CD4-positive, alpha-beta T cell treated with Interleukin-4 for 4 hours (primary cell): Measurements from ENCODE around the gene EVI2A.
"Not testable (repeated sequence)": the region's sequence is repeated elsewhere in the genome, so short reads cannot be mapped to it uniquely, and the experiment has no call there.

Experiments
- DNase-seq: peaks from one replicate; pipeline ENCODE4 v3.0.0-alpha.2; 2020

EVI2A gene, protein sequence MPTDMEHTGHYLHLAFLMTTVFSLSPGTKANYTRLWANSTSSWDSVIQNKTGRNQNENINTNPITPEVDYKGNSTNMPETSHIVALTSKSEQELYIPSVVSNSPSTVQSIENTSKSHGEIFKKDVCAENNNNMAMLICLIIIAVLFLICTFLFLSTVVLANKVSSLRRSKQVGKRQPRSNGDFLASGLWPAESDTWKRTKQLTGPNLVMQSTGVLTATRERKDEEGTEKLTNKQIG

GRCh38 chr17:31321481-31321880, at the start of gene EVI2A:
Gene EVI2A (minus strand): TSS chr17:31321622. CDS start chr17:31319013, 2,609 bp downstream.
- peak; percentile 93 for DNase-seq

- DNase-seq = no peak
These were observed 47.8 kb upstream of the EVI2A start for GRCh38 chr17:31369266-31369665.

DNA sequence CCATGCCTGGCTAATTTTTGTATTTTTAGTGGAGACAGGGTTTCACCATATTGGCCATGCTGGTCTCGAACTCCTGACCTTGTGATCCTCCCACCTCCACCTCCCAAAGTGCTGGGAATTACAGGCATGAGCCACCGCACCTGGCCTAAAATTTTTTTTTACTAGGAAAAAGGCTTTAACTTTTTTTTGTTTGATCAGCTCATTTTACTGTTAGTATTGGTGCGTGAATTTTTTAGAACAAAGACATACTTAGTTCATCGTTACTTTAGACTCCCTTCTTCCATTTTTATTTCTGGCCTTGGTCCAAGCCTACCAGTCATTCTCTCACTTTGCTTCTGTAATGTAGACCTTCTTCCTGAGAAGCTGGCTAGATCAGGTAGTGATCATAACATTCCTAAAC, 44.7 kb upstream of the EVI2A start:
- no peak for DNase-seq

- DNase-seq = no peak
These were observed 42.6 kb upstream of the EVI2A start for GRCh38 chr17:31364012-31364411.

- no peak for DNase-seq
These were observed 36.5 kb upstream of the EVI2A start for GRCh38 chr17:31357839-31358394.

GRCh38 chr17:31357091-31357490, 35.7 kb upstream of the EVI2A start:
- no peak for DNase-seq

- DNase-seq = no peak
These were observed 34.5 kb upstream of the EVI2A start for GRCh38 chr17:31355935-31356334.

DNA sequence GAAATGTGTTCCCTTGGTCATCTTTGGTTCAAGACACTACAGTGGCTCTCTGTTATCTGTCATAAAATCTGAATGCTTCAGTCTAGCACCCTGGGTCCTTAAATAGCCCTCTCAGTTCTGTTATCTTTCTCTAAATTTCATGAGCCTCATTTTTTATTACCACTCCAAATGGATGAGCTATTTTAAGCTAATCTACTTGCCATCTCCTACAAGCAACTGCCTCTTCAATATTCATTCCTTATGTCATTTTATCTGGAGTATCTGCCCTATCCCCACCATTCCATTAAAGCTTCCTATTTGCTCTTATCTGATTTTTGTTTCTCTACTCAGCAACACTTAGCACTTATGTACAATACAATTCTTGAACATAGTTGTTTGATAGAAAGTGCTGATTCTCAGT, 28.0 kb upstream of the EVI2A start:
- DNase-seq = no peak

GRCh38 chr17:31345191-31345747, 23.8 kb upstream of the EVI2A start:
- not testable (repeated sequence) for DNase-seq

DNA sequence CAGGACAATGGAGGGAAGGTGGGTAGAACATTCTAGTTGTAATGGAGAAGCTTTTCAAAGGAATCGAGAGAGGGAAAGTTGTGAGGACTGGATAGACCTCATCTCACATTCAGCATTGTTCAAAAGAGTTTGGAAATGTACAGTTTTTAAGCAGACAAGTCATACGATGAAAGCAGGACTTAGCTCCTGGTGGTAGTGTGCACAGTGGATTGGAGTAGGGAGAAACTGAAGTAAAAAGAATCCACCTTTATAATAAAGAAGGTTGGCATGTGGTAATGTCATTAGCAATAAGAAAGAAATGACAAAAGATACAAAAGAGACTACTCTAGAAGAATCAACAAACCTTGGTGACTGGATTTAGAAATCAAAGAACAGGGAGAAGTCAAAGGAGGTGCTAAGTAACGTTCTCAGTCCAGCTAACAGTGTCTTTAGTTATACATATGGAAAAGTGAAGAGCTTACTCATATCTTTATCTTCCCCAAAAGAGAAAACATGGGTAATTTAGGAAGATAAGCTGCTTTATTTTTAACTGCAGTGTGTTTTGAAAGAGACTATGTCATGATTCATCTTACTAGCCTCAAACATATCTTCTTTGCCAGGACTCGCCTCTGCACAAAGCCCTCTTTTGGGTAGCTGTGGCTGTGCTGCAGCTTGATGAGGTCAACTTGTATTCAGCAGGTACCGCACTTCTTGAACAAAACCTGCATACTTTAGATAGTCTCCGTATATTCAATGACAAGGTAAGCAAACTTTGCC, 18.7 kb upstream of the EVI2A start:
- no peak for DNase-seq

DNA sequence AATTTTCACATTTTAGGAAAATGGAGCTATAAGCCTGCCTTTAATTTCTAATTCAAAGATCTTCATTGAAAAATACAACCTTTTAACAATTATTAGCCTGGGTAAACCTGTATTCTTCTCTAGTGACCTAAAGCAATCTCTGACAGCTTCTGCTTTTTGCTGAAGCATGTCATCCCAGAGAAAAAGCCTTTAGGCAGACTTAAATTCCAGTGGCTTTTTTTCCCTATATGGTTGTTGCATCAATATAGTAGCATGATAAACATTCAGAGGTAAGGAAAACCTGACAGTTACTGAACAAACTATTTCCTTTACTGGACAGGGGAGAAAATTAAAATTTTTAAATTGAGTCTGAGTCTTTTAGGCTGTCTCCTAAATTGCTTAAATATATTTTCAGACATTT, 7.8 kb upstream of the EVI2A start:
- DNase-seq = no peak

DNA sequence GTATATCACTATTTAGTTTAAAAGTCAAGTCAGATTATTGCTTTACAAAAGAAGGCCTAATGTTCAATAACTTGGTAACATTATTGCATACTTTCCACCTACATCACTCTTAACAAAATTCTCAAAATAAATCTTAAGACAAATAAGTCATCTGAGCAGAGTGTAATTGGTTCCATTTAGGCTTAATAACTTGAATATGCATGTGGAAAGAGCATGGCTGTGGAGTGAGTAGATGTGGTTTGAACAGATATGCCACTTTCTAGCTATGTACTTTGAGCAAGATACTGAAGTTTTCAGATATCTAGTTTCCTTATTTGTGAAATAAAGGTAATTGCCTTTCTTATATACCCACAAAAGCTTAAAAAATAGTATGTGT, 6.7 kb upstream of the EVI2A start:
- DNase-seq = no peak

DNA sequence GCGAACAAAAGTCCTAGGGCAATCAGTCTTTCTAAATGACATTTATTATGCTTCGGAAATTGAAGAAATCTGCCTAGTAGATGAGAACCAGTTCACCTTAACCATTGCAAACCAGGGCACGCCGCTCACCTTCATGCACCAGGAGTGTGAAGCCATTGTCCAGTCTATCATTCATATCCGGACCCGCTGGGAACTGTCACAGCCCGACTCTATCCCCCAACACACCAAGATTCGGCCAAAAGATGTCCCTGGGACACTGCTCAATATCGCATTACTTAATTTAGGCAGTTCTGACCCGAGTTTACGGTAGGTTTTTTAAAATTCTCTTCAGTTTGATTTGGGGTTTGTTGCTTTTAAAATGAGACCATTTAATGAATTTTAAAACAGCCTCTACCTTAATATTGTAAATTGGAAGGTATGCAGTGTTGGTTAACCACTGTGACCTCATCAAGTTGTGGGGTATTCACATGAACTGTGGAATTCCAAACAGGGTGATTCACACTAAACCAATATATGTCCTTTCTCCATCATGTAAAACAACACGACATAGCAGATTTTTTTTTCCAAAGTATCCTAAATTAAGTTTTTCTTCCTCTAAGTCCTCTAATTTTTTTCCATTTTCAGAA, 6.2 kb upstream of the EVI2A start:
- no peak for DNase-seq

DNA sequence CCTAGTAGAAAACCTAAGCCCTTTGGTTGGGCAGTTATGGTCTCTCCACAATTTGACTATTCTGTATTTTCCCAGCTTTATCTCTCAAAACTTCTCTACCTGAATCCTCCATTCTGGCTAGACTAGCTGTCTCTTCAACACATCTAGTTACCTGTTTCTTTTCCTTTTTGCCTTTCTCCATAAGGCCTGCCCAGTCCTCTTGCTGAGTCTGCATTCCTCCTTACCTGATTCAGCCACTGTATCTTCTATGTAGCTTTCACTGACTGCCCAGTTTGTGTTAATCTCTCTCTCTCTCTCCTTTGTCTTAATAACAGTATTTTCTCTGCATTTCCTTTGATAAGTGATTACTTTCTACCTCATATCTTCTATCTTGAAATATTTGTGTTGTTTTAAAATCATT, 2.1 kb upstream of the EVI2A start:
- no peak for DNase-seq

DNA sequence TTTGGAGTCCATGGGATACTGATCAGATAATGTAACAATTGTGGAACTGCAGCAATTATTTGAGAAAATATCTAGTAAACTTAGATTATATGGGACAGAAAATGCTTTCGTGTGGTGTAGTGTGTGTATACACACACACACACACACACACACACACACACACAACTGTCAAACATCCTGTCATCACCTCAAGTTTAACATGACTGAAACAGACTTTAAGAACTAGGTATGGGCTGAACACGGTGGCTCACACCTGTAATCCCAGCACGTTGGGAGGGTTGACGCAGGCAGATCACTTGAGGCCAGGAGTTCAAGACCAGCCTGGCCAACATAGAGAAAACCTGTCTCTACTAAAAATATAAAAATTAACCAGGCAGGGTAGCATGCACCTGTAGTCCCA, 544 bp upstream of the EVI2A start:
- DNase-seq = peak; percentile 49

DNA sequence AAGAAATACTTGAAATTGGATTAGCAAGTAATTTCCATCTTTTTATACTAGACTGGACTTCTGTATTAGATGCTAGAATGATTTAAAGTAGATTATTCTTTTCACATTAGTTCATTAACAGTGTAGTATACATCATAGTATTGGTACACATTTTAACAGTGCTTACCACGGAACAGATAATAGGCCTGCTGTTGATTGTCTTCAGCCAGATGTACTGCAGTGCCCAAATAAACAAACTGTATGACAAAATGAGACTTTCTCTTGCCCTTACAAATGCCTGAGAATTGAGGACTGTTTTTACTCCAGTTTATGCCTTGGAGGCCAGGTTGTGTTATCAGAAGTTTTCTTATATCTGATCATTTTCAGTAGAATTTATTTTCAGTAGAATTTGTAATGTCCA, 631 bp downstream of the EVI2A start:
- DNase-seq = peak; percentile 28

DNA sequence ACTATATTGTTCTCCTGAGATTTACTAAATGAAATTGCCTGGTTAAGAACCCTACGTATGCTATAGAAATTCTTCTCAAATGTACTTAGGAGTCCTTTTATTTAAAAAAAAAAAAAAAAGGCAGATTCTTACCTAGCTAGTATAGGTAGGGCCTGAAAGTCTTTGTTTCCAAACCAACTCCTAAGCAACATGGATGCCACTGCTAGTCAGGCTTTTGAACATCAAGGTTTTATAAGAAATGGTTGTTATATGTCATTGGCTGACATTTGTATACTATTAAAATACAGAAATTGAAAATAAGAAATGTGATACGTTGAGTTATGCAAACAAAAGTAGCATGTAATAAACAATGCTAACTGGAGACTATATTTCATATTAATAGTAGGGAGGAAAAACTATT, 1.2 kb downstream of the EVI2A start:
- DNase-seq = peak; percentile 36

GRCh38 chr17:31318851-31319661, 2.4 kb downstream of the EVI2A start:
- DNase-seq = peak; percentile 73

GRCh38 chr17:31318298-31318801, 3.1 kb downstream of the EVI2A start:
- peak; percentile 92 for DNase-seq

DNA sequence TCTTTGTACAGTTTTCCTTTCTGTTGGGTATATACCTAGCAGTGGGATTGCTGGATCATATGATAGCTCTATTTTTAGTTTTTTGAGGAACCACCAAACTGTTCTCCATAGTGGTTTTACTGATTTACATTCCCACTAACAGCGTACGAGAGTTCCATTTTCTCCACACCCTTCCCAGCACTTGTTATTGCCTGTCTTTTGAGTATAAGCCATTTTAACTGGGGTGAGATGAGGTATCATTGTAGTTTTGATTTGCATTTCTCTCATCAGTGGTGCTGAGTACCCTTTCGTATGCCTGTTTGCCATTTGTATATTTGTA, 6.7 kb downstream of the EVI2A start:
- DNase-seq = no peak

GRCh38 chr17:31313982-31314781, 7.2 kb downstream of the EVI2A start, which contains the start of gene EVI2B:
Gene EVI2B (minus strand): TSS chr17:31314054. CDS start chr17:31305609, 8,445 bp downstream.
- DNase-seq = peak; percentile 84

- DNase-seq = peak; percentile 50
These were observed 9.2 kb downstream of the EVI2A start for GRCh38 chr17:31312223-31312622.
